GM10266 (cell line): ENCODE measurements around the gene HDAC1.

Source experiments
- DNase-seq: peaks from one replicate; pipeline ENCODE4 v3.0.0; 2012; ENCODE audit errors: extremely low spot score
- TF ChIP-seq, protein P1 (sequence below): IDR thresholded peaks from 2 replicates; pipeline ENCODE4 v1.5.1; 2012; ENCODE audit warnings: mild to moderate bottlenecking, low read depth; ENCODE audit not compliant: control insufficient read depth, insufficient read depth; ENCODE audit errors: missing control alignments

The HDAC1 gene

GRCh38 chr1:32266921-32267591 is 24.8 kb upstream of the HDAC1 start:
- DNase-seq, result no peak
- TF ChIP-seq, protein P1, sequence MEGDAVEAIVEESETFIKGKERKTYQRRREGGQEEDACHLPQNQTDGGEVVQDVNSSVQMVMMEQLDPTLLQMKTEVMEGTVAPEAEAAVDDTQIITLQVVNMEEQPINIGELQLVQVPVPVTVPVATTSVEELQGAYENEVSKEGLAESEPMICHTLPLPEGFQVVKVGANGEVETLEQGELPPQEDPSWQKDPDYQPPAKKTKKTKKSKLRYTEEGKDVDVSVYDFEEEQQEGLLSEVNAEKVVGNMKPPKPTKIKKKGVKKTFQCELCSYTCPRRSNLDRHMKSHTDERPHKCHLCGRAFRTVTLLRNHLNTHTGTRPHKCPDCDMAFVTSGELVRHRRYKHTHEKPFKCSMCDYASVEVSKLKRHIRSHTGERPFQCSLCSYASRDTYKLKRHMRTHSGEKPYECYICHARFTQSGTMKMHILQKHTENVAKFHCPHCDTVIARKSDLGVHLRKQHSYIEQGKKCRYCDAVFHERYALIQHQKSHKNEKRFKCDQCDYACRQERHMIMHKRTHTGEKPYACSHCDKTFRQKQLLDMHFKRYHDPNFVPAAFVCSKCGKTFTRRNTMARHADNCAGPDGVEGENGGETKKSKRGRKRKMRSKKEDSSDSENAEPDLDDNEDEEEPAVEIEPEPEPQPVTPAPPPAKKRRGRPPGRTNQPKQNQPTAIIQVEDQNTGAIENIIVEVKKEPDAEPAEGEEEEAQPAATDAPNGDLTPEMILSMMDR, result no peak

GRCh38 chr1:32269744-32270143 is 22.1 kb upstream of the HDAC1 start:
- DNase-seq, result no peak
- TF ChIP-seq, protein P1, result no peak

GRCh38 chr1:32272557-32273390 is 19.1 kb upstream of the HDAC1 start:
- TF ChIP-seq, protein P1, result no peak
- no peak for DNase-seq

DNA sequence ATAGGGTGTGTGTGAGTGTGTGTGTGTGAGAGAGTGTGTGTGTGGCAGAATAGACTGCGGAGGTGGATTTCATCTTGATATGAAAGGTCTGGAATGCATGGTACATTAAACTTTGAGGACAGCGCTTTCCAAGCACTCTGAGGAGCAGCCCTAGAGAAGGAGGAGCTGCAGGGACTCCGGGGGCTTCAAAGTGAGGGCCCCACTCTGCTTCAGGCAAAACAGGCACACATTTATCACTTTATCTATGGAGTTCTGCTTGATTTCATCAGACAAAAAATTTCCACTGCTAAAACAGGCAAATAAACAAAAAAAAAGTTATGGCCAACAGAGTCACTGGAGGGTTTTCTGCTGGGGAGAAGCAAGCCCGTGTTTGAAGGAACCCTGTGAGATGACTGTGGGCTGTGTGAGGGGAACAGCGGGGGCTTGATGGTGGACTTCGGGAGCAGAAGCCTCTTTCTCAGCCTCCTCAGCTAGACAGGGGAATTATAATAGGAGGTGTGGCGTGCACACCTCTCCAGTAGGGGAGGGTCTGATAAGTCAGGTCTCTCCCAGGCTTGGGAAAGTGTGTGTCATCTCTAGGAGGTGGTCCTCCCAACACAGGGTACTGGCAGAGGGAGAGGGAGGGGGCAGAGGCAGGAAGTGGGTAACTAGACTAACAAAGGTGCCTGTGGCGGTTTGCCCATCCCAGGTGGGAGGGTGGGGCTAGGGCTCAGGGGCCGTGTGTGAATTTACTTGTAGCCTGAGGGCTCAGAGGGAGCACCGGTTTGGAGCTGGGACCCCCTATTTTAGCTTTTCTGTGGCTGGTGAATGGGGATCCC is 18.3 kb upstream of the HDAC1 start:
- TF ChIP-seq, protein P1, result no peak

GRCh38 chr1:32274646-32275340 is 17.1 kb upstream of the HDAC1 start:
- no peak for DNase-seq
- TF ChIP-seq, protein P1, result no peak

More for the DNA sequence above, 18.3 kb upstream of the HDAC1 start:
- DNase-seq, result no peak

GRCh38 chr1:32275424-32275823 is 16.5 kb upstream of the HDAC1 start:
- DNase-seq, result no peak

More at GRCh38 chr1:32275424-32275823, 16.5 kb upstream of the HDAC1 start:
- TF ChIP-seq, protein P1, result no peak
